HG03439 (cell line): ENCODE measurements around the gene VIPR2.
"Not testable (repeated sequence)": the region's sequence is repeated elsewhere in the genome, so short reads cannot be mapped to it uniquely, and the experiment has no call there.

ENCODE experiments used
- ATAC-seq: cut with Tn5 transposase; IDR thresholded peaks from one replicate; pipeline ENCODE4 v1.9.1; 2021; ENCODE audit warnings: mild to moderate bottlenecking, moderate library complexity; ENCODE audit not compliant: unreplicated experiment

VIPR2 gene

DNA sequence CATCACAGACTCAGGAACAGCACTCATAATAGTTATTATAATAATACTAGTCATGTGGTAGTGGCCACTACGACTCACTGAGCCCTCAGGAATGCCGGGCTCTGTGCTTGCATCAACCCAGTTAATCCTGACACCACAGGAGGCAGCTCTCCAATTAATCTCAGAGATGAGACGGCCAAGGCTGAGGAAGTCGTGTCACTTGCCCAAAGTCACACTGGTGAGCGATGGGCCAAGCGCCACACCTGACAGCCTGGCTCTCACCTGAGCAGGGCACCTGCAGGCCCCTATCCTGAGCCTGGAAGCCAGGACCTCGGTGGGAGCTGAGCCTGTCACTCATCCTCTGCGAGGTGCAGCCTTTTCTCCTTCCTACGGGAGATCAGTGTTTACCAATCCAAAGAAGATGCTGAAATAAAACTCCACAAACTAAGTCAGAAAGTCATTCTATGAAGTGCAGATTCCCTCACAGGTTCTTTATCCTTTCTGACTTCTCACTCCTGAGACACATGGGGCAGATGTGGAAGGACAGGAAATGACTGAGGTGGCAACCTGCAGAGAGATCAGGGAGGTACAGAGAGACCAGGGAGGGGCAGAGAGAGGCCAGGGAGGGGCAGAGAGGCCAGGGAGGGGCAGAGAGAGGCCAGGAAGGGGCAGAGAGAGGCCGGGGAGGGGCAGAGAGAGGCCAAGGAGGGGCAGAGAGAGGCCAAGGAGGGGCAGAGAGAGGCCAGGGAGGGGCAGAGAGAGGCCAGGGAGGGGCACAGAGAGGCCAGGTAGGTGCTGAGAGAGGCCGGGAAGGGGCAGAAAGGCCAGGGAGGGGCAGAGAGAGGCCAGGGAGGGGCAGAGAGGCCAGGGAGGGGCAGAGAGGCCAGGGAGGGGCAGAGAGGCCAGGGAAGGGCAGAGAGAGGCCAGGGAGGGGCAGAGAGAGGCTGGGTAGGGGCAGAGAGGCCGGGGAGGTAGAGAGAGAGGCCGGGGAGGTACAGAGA is 38.5 kb downstream of the VIPR2 start:
- no peak for ATAC-seq

DNA sequence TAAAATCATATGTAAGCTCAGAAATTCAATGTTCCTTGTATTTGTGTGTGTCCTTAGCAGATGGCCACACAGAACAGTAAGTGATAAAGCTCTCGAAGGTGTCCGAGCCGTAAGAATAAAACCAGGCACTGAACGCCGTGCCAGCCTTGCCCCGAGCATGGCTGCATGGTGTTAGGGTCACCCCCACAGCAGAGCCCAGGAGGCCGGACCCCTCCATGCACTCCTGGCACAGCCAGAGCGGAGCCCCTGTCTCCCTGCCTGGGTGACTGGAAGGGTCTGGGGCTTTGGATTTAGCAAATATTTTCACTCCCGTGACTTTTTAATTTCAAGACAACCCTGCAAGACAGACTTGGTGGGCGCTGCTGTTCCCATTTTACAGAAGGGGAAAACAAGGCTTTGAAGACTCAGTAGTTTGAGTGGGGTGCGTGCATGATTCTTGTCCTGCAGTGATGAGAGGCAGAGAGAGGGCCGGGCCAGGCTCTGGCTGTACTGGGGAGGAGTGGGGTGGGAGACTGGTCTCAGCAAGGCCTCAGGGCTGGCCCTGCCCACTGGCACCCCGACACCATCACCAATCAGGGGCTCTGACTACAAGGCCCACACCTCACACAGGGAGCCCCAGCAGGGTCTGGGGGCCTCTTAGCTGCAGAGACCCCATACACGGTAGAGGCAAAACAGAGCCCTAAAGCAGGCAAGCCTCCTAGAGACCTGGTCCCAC is 39.4 kb downstream of the VIPR2 start:
- ATAC-seq, result no peak

DNA sequence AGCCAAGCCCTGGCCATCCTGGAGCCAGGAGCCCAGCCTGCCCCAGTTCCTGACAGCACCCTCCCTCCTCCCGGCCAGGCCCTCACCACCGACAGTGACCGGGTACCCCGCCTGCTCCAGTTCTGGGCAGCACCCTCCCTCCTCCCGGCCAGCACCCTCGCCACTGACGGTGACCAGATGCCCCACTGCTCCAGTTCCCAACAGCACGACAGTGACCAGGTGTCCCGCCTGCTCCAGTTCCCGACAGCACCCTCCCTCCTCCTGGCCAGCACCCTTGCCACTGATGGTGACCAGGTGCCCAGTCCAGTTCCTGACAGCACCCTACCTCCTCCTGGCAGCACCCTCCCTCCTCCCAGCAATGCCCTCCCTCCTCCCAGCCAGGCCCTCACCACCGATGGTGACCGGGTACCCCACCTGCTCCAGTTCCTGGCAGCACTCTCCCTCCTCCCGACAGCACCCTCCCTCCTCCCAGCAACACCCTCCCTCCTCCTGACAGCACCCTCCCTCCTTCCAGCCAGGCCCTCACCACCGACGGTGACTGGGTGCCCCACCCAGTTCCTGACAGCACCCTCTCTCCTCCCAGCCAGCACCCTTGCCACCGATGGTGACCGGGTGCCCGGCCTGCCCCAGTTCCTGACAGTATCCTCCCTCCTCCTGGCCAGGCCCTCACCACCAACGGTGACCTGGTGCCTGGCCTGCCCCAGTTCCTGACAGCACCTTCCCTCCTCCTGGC is 40.3 kb downstream of the VIPR2 start:
- no peak for ATAC-seq

DNA sequence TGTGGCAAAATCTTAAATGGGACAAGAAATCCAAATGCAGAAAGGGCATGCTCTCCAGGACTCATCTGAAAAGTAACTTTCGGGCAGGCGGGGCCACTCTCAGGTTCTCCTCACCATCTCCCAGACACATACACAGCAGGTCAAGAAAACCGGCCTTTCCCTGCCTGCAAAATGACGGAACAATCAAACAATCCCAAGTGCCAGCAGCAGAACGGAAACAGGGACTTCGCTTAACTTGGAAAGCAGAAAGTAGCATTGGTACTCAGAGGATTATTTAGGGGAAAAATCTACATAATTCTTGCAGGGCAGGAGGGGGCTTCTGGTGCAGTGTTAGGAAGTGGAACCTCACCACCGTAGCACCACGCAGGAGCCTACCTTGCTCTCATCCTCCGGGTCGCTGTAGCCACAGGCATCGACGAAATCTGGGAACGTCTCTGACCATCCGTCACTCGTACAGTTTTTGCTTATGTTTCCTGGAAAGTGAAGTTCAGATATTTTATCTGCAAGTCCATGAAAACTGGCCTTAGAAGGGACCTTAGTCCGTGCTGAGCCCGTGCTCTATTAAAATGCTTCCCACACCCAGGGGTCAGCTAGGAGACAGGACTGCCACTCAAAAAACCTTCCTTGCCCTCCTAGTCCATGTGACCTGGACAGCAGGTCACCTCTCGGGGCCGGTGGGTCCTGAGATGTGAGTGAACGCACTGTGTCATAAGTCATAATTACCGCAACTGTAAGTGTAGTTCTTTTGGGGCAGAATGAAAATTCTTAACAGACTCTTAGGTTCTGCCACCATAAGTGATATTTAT is 41.1 kb downstream of the VIPR2 start:
- ATAC-seq, result no peak

DNA sequence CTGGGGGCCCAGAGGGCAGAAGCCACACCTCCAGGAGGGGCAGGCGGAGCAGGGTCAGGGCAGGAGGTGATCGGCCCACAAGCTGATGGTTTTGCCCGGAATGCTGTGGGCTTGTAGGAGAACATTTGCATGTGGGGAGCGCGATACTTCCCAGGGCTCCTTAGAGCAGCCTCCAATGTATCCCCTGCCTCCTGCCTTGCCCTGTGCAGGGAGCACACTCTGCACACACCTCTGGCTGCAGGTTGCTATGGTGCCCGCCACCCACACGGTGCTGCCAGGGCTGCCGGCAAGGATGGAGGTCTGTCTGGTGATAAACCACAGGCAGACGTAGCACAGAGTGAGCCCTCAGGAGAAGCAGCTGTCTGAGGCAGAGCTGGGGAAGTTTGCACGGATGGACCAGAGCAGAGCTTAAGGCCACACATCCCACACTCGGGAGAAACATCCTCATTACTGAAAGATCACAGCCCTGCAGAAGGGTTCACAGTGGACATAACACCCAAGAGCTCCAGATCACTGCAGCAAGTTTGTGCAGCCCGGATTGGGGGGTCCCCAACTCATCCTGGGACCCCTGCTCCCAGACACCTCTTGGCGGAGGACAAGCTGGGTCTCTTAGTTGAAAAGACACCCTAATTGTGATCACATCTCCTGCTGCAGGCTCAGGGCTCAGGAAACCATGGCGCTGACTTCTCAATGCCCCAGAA is 41.8 kb downstream of the VIPR2 start:
- ATAC-seq, result no peak

DNA sequence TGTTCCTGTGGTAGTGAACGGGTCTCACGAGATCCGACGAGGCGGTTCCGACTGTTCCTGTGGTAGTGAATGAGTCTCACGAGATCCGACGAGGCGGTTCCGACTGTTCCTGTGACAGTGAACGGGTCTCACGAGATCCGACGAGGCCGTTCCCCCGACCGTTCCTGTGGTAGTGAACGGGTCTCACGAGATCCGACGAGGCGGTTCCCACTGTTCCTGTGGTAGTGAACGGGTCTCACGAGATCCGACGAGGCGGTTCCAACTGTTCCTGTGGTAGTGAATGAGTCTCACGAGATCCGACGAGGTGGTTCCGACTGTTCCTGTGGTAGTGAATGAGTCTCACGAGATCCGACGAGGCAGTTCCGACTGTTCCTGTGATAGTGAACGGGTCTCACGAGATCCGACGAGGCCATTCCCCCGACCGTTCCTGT is 43.0 kb downstream of the VIPR2 start:
- ATAC-seq, result not testable (repeated sequence)

DNA sequence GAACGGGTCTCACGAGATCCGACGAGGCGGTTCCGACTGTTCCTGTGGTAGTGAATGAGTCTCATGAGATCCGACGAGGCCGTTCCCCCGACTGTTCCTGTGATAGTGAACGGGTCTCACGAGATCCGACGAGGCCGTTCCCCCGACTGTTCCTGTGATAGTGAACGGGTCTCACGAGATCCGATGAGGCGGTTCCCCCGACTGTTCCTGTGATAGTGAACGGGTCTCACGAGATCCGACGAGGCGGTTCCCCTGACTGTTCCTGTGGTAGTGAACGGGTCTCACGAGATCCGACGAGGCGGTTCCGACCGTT is 43.6 kb downstream of the VIPR2 start:
- not testable (repeated sequence) for ATAC-seq

DNA sequence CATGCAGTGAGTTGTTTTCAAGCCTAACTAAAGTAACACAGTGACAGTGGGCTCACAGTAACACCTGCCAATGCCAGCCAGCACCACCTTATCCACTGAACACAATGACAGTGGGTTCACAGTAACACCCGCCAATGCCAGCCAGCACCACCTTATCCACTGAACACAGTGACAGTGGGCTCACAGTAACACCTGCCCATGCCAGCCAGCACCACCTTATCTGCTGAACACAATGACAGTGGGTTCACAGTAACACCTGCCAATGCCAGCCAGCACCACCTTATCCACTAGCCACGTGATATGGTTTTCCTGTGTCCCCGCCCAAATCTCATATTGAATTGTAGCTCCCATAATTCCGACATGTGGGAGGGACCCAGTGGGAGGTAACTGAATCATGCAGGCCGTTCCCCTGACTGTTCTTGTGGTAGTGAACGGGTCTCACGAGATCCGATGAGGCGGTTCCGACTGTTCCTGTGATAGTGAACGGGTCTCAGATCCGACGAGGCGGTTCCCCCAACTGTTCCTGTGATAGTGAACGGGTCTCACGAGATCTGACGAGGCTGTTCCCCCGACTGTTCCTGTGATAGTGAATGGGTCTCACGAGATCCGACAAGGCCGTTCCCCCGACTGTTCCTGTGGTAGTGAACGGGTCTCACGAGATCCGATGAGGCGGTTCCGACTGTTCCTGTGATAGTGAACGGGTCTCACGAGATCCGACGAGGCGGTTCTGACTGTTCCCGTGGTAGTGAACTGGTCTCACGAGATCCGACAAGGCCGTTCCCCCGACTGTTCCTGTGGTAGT is 44.2 kb downstream of the VIPR2 start:
- not testable (repeated sequence) for ATAC-seq

DNA sequence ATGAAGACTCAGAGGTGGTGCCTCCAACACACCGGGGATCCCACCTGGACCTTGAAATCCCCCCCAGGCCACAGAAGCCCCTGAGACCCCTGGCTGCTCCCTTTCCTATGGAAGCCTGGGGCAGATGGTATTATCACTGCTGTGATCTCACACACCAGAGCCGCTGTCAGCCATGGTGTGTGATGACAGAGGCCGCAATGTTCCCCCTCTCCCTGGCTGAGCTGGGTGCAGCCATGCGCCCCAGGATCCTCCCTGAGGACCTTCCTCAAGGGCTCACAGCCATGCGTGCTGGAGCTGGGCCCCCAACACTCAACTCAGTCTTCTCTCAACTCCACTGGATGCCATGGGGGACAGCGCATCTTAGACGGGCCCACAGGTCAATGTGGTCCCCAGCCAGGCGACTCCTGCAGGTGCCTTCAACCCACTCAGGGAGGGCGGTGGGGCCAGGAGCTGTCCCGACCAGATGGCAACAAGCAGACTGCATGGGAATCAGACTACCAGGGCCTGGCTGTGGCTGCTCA is 44.9 kb downstream of the VIPR2 start:
- no peak for ATAC-seq

DNA sequence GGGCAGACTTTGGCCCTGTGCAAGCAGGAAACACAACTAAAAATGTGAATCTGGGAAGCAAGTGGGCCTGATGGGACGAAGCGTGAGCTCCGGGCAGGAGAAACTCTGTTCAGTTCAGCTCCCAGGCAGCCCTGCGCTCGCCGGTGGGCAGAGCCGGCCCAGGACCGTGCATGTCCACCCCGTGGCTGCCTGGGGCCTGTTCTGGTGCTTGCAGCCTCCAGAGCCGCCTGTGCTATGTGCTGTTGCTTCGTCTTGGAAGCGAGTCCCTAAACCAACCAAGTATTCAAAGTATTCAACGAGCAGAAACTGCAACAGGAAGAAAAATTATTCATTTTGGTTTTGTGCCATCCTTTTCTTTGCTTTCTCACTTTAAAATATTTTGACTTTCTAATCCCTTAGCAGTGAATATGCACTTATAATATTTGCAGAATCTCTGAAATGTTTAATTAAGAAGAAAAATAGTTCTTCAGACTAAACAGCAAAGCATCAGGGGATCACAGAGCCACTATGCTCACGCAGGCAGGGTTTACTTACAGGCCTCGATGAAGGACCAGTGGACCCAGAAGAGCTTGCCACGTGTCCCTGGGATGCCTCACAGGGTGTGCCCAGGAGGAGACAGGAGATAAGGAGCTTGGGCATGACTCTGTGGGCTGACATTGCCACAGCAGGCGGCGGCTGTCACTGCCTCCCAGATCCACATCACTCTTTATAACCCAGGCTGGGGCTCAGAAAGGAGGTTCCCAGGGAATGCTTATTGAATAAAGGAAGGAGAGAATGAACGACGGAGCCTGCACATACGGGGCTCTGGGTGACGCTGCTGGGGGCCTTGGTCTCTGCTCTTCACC is 45.6 kb downstream of the VIPR2 start:
- ATAC-seq, result no peak

DNA sequence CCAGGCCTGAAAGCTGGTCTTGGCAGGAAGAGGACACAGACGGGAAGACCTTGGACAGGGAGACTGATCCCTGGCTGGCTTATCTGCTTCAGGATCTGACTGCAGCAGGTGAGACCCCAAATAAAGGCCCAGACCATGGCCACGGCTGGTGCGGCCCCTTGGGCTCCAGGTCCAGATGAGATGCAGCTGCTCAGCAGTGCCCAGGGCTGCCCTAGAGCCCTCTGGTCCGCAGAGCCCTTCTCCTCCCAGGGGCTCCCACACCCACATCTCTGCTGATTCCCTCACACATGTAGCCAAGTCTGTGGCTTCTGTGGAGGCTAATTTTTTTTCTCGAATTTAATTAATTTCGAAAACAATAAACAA is 46.3 kb downstream of the VIPR2 start:
- no peak for ATAC-seq

DNA sequence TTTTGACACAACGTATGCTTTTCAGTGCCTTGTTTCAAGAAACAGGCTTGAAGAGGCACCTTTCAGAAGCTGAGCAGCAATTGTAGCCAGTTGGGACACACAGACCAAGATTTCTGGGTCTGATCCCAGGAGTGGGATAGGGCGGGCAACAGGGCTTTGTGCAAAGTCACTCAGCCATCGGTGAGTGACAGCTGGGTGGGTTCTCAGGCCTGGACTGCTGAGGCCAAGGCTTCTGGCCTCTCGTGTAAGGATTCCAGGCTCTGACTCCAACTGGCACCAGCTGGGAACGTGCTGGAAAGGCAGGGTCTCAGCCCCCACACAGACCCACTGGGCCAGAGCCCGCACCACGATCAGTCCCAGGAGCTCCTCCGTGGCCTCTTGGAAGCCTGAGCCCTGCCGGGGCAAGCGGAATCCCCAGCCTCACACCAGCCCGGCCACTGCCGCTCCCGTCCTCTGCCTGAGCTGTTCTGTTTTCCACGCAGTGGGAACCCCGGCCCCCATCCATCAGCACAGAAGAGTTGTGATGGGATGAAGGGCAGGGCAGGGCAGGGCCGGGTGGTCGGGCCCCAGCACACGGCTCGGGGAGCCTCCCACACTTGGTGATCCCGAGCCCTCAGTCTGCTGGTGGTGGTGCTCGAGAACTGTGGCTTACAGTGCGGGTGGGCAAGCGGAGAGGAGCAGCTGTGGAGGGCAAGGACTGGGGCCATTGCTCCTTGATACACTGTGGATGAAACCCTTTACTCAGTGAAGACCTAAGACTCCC is 46.8 kb downstream of the VIPR2 start:
- no peak for ATAC-seq

DNA sequence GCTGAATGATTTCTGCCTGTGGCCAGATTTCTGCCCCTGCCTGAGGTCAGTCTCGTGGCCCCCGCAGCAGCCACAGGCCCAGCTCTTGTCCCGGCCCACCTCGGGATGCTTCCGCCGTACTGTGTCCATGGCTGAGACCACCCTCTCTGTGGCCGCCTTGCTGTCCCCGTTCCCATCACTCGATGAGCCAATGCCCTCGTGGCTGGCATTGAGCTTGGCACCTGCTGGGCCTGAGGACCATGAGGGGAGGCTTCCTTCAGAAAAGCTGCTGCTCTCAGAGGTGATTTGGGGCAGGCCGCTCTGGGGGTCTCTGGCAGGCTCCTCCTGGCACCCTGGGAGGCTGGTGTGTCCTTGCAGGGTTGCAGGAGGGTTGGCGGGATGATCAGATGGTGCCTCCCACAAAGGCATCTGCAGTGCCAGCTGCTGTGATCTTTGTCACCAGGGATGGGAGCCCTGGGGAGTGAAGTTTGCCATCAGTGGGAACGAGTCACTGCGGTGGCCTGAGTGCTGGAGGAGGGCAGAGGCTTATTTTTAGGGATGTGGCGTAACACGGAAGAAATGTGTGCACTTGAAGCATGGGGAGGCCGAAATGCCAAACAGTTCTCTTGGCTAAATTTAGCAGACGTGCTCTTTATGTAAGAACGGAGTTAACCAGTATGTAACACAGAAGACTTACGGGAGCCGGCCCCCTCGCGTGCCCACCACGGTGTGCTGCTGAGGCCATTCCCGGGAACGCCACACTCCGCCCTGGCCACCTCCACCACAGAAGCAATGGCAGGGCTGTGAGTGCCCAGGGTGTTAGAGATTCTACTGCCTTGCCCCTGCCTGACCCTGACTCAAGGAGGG is 47.7 kb downstream of the VIPR2 start:
- ATAC-seq, result no peak

DNA sequence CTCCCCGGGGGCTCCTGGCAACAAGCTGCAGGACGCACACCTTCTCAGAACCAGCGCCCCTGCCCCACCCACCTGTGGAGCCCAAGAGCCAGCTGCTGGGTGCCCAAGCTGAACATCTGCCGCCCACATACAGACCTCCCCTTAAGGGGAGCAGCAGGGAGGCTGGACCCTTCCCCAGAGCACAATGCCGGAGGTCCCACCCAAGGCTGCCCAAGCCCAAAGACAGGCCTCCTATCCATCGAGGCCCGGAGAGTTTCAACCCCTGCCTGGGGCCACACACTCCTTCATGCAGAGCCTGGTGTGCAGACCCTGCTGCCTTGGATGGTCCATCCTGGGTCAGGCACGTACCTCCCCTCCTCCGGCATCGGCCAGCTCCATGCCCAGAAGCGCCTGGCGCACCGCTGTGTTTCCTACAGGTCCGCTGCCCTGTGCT is 48.7 kb downstream of the VIPR2 start:
- ATAC-seq, result no peak

DNA sequence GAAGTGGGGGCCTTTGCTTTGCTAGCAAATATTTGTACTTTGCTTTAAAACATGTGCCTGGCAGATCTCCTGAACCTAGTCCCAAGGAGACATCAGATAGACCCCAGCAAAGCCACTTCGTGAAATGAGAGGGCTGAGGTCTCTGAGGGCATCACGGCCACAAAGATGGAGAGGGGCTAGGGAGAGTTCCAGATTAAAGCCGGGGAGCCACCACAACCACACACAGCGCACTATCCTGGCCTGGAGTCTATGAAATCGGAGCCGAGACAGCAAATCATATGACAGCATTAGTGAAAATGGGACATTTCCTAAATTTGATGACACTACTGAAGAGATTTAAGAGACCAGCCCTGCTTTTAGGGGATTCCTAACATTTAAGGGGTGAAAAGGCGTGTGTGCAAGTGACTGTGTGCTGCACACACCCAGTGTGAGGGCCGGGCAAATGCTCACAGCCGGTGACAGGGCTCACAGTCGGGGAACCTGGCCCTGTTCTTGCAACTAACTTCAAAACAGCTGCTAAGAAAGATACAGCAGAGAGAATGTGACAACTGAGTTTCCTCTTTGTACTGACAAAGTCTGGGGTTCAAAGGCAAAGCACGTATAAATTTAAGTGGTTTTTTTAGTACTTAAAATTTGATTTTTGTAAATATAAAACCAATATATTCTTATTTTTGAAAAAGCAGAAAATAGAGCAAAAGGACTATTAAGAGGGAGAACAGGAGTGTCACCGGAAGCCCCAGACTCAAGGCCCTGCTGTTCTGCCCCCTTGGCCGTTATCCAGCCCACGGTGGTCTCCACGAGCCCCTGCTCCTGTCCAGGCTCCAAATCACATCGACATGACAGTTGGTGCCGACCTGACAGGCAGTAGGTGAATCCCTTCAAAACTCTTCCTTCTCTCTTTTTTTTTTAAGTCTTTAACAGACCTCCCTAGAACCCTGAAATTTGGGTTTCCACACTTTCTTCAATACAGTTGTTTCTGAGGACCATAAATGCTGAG is 49.5 kb downstream of the VIPR2 start:
- no peak for ATAC-seq
